GM10248 (cell line): ENCODE measurements around the gene RBM44.
"Not testable (repeated sequence)": the region's sequence is repeated elsewhere in the genome, so short reads cannot be mapped to it uniquely, and the experiment has no call there.

ENCODE experiments used
- CTCF ChIA-PET: fragments of 300-600 bp; sonication (Branson Sonifier 250); formaldehyde crosslinking; extraction: SDS; loops from one replicate; lab custom pipeline; 2021; ENCODE audit warnings: antibody characterized with exemption; lab: Yijun Ruan, JAX
- POLR2A ChIA-PET: fragments of 350-650 bp; sonication (Branson Sonifier 250); formaldehyde crosslinking; extraction: SDS; loops from one replicate; lab custom pipeline; 2020; ENCODE audit warnings: antibody characterized with exemption; lab: Yijun Ruan, JAX
- DNase-seq: peaks from one replicate; pipeline ENCODE4 v3.0.0; 2012; ENCODE audit errors: extremely low spot score
- TF ChIP-seq, protein P1 (sequence below): IDR thresholded peaks from 2 replicates; pipeline ENCODE4 v1.5.1; 2012; ENCODE audit warnings: mild to moderate bottlenecking, low read depth; ENCODE audit errors: extremely low read depth, missing control alignments, control extremely low read depth

RBM44 gene

DNA sequence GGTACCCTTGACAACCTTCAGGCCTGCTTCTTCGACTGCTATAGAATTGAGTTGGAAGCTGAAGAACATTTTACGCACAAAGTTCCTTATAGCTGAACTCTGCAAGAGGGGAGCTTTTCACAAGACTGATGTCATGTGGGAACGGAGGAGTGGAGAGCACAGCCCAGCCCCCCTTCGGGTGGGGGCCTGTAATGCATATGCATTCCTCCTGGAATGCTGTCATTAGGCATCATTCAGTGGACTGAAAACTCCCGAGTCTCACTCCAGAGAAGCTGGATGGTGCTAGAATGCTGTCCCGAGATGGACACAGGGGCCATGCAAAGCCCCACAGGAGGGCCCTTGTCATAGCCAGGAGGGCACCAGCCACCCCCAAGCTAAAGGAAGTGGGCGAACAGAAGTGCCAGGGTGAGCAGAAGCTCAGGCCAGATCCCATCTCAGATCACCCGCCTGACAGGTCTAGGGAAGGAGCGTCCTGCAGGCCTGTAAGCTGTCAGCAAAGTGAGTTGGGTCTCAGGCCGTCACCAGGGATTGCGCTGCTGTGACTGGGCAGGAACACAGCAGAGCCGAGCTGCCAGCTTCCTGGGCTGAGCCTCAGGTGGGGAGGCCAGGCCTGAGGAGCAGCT lies 43.8 kb upstream of the RBM44 start:
- CTCF ChIA-PET: interaction anchor here (1.0 to 5.4 kb wide), 4 partner anchors 10 to 35 kb away, joined by 3 to 49 read pairs (median 3); no protein-coding TSS in a partner anchor
- no peak for DNase-seq
- TF ChIP-seq, protein P1, sequence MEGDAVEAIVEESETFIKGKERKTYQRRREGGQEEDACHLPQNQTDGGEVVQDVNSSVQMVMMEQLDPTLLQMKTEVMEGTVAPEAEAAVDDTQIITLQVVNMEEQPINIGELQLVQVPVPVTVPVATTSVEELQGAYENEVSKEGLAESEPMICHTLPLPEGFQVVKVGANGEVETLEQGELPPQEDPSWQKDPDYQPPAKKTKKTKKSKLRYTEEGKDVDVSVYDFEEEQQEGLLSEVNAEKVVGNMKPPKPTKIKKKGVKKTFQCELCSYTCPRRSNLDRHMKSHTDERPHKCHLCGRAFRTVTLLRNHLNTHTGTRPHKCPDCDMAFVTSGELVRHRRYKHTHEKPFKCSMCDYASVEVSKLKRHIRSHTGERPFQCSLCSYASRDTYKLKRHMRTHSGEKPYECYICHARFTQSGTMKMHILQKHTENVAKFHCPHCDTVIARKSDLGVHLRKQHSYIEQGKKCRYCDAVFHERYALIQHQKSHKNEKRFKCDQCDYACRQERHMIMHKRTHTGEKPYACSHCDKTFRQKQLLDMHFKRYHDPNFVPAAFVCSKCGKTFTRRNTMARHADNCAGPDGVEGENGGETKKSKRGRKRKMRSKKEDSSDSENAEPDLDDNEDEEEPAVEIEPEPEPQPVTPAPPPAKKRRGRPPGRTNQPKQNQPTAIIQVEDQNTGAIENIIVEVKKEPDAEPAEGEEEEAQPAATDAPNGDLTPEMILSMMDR: no peak
- POLR2A ChIA-PET: no interaction called here

DNA sequence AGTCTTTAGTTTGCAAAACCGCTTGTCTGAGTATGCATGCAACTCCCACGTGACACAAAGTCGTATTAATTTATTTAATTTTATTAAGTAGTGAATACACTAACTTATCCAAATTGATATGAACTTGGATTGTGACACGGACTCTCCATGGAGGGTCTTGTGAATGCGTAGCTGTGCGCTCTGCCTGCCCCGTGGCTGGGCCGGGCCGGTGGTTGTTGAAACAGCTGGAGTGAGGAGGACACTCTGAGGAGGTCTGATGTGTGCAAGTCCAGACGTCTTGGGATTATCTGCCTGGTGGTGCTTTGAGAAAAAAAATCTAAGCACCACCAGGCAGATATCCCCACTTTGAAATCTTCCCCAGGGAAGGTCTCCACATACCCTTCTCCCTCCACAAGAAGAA lies 41.0 kb upstream of the RBM44 start:
- POLR2A ChIA-PET: no interaction called here
- TF ChIP-seq, protein P1: no peak
- no peak for DNase-seq
- CTCF ChIA-PET: interaction anchor here (1.4 to 1.7 kb wide), 3 partner anchors 13 to 17 kb away, joined by 4 to 5 read pairs (median 4); no protein-coding TSS in a partner anchor

- no peak for DNase-seq
- TF ChIP-seq, protein P1: no peak
- CTCF ChIA-PET: interaction anchor here (1.4 to 1.7 kb wide), 2 partner anchors 13 to 16 kb away, joined by 4 to 5 read pairs; no protein-coding TSS in a partner anchor
- POLR2A ChIA-PET: no interaction called here
These were observed 40.4 kb upstream of the RBM44 start for GRCh38 chr2:237758185-237758584.

GRCh38 chr2:237759176-237759575 lies 39.4 kb upstream of the RBM44 start:
- CTCF ChIA-PET: interaction anchor here (1.7 kb wide), 1 partner anchor 15 kb away, joined by 4 read pairs; no protein-coding TSS in a partner anchor
- no peak for DNase-seq
- TF ChIP-seq, protein P1: no peak
- POLR2A ChIA-PET: no interaction called here

DNA sequence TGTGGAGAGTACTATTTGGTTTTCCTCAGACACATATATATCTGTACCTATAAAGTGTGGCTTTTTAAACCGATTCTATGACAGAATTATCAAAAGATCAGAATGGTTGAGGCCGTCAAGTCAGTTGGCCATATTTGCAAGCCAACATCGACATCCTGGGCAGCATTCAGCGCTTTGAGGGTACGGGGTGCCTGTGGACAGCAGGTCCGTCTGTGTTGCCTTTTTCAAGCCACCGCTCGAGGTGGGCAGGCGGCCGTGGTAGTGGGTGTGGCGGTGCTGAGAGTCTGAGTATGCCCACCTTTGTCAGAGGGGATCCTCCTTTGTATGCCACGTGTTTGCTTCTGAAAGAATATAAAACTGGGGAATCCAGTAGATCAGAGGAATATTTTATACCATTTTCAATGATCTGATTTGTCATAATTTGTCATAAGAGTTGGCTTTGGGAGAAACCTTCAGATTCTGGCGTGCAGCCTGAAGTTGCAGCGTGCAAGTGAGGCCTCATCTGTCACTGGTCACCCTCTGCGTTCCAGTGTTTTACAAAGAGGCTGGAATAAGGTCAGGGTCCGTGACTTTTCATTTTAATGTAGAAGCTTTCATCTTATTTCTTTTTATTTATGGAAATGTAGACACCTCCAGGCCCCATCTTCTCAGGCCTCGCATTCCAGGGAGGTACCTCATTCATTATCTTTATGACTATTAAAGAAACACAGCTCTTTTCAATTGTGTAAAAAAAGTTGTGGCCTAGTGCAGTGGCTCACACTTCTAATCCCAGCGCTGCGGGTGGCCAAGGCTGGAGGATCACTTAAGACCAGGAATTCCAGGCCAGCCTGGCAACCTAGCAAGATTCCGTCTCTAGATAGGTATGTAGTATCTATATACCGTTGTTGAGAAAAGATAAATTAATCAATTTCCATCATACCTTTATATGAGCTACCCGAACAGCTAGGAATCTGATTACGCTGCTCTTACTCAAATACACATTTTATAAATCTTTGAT lies 37.8 kb upstream of the RBM44 start:
- POLR2A ChIA-PET: no interaction called here
- no peak for DNase-seq
- TF ChIP-seq, protein P1: no peak
- CTCF ChIA-PET: interaction anchor here (0.9 to 1.6 kb wide), 6 partner anchors 13 to 88 kb away, joined by 3 to 7 read pairs (median 5); no protein-coding TSS in a partner anchor

DNA sequence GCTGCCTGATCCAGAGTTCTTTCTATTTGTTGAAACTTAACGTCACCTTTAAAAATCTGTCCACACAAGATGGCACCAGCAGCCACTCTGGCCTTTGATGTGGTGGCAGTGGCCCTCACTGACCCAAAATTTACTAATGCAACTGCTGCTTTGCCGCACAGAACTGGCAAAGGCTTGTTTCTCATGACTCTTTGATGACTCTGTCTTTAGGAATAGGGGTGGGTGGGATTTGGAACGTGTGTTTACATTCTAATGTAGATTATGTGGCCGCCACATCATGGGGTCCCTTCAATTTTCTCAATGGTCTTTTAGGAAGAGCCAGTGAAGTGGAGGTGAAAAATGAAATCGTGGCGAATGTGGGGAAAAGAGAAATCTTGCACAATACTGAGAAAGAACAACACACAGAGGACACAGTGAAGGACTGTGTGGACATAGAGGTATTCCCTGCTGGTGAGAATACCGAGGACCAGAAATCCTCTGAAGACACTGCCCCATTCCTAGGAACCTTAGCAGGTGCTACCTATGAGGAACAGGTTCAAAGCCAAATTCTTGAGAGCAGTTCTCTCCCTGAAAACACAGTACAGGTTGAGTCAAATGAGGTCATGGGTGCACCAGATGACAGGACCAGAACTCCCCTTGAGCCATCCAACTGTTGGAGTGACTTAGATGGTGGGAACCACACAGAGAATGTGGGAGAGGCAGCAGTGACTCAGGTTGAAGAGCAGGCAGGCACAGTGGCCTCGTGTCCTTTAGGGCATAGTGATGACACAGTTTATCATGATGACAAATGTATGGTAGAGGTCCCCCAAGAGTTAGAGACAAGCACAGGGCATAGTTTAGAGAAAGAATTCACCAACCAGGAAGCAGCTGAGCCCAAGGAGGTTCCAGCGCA lies 36.0 kb upstream of the RBM44 start:
- DNase-seq, POLR2A ChIA-PET: not testable (repeated sequence)
- CTCF ChIA-PET: interaction anchor here (1.3 to 1.6 kb wide), 3 partner anchors 13 to 90 kb away, joined by 5 to 7 read pairs (median 5); no protein-coding TSS in a partner anchor
